ENCODE data around the gene SLC16A5.

The SLC16A5 gene

GRCh38 chr17:75154195-75155106 is 66.7 kb downstream of the SLC16A5 start, which contains the start of gene JPT1:
TSS of gene JPT1 (minus strand) at chr17:75154512. CDS start at chr17:75154397, 115 bp downstream.
- in situ Hi-C loops (cut with MboI; ENCODE audit: low sequenced_read_pairs): no loop called here

- in situ Hi-C loops (cut with MboI; ENCODE audit: low sequenced_read_pairs): no loop called here
These were observed 67.4 kb downstream of the SLC16A5 start for GRCh38 chr17:75155191-75155601.

Measured in HL-60/S4 (cell line).